Measurements from ENCODE around the gene C1orf74.

Gene C1orf74

DNA sequence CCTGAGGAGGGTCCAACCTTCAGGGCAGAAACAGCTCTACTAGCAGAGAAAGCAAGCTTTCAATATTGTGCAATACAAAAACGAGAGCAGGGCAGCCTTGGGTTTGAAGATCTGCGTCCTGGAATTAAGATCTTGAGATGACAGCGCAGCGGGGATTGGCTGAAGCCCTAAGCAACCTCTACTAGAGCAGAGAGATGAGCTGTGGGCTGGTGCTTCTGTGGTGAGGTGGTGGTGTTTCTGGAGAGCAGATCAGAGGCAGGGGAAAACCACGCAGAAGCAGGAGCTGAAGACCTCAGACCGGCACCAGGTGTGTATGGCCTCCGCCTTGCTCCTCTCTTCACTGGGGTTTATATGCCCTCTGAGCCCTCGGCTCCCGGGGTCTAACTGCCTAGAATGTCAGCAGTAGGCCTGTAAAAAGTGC, 16.0 kb downstream of the C1orf74 start:
- no peak overlapping the region for H3K4me3 Mint-ChIP-seq
- no peak overlapping the region for H3K27ac Mint-ChIP-seq
- ATAC-seq, result peak; percentile 91
- no peaks in the 10 kb centered on the region for H3K36me3 Mint-ChIP-seq
- peak; percentile 53 to 88 for DNase-seq (ENCODE audit: low spot score in 2 of 2)
- peaks cover 30% of the 10 kb centered on the region for H3K4me1 Mint-ChIP-seq
- no peaks in the 10 kb centered on the region for H3K9me3 Mint-ChIP-seq

DNA sequence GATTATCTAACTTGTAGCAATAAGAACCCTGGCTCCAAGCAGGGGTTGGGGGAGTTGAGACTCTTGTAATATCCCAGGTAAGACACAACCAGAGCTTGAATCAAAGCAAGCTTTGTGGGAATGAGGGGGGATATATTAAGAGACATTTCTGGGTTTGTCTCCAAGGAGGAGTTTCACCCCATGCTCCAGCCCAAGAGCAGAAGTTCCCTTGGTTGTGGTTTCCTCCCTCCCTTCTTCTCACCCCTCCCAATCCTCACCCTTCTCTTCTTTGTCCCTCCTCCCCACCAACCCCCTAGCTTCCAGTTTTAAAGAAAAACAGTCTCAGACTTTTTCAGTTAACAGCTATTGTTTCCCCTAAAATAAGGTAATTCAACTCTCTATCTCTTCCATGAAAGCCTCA, 16.7 kb downstream of the C1orf74 start:
- Mint-ChIP-seq H3K9me3 (no peaks in the 10 kb centered on the region), H3K4me3 (no peak overlapping the region), H3K4me1 (peaks cover 37% of the 10 kb centered on the region), H3K36me3 (no peaks in the 10 kb centered on the region), H3K27ac (no peak overlapping the region)
- ATAC-seq (no peak), DNase-seq (ENCODE audit: low spot score in 2 of 2) (no peak)

DNA sequence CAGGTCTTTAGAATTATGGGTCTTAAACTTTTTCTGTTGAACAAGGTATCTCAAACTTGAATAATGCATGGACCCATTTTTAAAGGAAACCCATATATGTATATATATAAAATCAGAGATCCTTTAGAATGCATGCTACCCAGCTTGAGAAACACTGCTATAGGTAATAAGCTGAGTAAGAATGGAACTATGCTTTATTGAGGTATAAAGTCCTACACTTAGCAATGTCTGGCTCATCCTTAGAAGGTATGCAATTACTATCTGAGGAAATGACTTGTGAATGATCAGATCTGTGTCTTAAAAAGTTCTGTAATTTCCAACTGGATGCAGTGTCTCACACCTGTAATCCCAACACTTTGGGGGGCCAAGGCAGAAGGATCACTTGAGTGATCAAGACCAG, 17.3 kb downstream of the C1orf74 start:
- ATAC-seq, result peak; percentile 47
- Mint-ChIP-seq H3K9me3 (no peaks in the 10 kb centered on the region), H3K36me3 (no peaks in the 10 kb centered on the region), H3K27ac (no peak overlapping the region), H3K4me1 (peaks cover 43% of the 10 kb centered on the region), H3K4me3 (no peak overlapping the region)
- no peak for DNase-seq (ENCODE audit: low spot score in 2 of 2)

DNA sequence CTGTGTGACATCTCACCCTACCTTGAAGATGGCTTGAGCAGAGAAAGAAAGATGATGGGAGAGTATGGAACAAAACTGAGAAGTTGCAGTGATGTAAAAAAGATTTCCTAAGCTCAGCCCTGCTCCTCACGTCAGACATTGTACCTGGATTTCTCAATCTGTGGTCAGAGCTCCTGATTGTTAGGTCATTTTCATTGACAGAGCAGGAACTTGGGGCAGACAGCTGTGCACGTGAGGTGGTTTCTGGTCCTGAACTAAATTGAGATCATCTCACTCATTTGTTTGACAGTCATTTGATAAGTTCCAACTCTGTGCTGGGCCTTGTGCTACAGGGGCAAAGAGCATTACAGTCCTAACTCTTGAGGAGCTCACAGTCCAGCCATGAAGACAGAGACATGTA, 18.3 kb downstream of the C1orf74 start:
- Mint-ChIP-seq H3K36me3 (no peaks in the 10 kb centered on the region), H3K4me3 (no peak overlapping the region)

DNA sequence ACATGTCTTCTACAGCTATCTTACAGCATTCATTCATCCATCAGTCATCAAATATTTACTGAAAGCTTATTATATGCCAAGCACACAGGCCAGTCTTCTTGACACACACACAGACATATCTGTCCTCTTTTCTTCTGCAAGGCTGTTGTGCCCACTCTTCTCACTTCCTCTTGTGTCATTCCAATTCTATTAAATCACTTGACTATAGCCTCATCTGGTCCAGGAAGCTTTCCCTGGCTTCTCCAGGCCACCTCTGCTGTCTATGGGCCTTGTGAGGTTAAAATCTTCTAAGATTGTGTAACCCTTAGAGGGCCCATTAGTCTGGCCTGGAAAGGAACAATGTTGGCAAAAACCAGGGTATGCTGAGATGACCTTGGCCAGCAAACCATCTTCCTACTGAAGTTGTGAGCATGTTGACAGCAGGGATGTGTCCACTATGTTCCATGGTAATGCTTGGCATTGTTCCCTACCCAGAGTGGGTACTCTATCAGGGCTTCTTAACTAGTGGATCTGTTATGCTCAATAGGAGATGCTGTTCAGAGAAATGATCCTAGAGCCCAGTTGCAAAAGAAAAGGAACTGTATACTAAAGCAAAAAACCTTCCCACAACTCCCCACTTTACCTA, 23.2 kb downstream of the C1orf74 start:
- H3K4me1 Mint-ChIP-seq, result peaks cover 85% of the 10 kb centered on the region
- DNase-seq (ENCODE audit: low spot score in 2 of 2) (no peak), ATAC-seq (no peak)
- H3K4me3 Mint-ChIP-seq, result peak overlapping the region; percentile 86
- peak overlapping the region; percentile 93 for H3K27ac Mint-ChIP-seq
- no peaks in the 10 kb centered on the region for H3K9me3 Mint-ChIP-seq
- H3K36me3 Mint-ChIP-seq, result no peaks in the 10 kb centered on the region

More for the DNA sequence above, 18.3 kb downstream of the C1orf74 start:
- Mint-ChIP-seq H3K27ac (peak overlapping the region; percentile 66), H3K4me1 (peaks cover 53% of the 10 kb centered on the region), H3K9me3 (no peaks in the 10 kb centered on the region)
- ATAC-seq, result no peak
- DNase-seq (ENCODE audit: low spot score in 2 of 2), result no peak

DNA sequence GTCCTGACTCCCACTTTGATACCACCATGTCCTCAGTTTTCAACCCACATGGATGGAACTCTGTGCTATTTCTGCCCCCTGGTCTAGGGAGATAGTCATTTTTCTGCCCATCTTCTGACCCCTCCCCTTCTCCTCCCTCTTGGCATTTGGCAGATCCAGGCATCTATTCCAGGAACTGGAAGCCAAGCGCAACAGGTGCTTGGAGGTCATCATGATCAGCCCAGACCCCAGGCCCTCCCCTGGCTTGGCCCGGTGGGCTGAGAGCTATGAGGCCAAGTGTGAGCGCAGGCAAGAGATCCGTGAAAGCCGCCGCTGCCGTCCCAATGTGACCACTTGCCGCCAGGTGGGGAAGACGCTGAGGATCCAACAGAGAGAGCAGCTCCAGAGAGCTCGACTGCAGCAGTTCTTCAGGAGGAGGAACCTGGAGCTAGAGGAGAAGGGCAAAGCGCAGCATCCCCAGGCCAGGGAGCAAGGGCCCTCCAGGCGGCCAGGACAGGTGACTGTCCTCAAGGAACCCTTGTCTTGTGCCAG, 24.5 kb downstream of the C1orf74 start:
- no peak for ATAC-seq
- H3K9me3 Mint-ChIP-seq, result no peaks in the 10 kb centered on the region
- peaks cover 88% of the 10 kb centered on the region for H3K4me1 Mint-ChIP-seq
- H3K27ac Mint-ChIP-seq, result peak overlapping the region; percentile 93
- H3K4me3 Mint-ChIP-seq, result peak overlapping the region; percentile 86
- DNase-seq (ENCODE audit: low spot score in 2 of 2), result no peak
- no peaks in the 10 kb centered on the region for H3K36me3 Mint-ChIP-seq

DNA sequence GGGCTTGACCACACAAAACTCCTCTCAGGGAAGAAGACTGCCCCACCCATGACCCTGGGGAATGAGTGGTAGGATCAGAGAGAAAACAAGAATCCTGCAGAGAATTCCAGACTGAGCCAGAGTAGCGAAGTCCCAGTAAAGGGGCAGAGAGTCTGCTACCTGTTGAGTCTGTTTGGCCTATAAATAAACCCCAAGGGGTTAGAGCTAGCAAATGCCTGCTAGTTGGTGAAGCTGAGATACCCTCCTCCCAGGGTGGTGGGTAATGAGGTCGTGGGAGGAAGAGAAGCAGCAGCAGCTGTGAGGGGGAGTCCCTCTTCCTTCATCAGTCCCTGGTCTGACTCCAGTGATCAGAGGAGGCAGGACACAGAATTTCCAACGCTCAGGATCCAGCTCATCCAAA, 26.0 kb downstream of the C1orf74 start:
- ATAC-seq (no peak), DNase-seq (ENCODE audit: low spot score in 2 of 2) (no peak)
- peak overlapping the region; percentile 93 for H3K27ac Mint-ChIP-seq
- H3K9me3 Mint-ChIP-seq, result no peaks in the 10 kb centered on the region
- H3K36me3 Mint-ChIP-seq, result no peaks in the 10 kb centered on the region
- peak overlapping the region; percentile 86 for H3K4me3 Mint-ChIP-seq
- peaks cover 89% of the 10 kb centered on the region for H3K4me1 Mint-ChIP-seq

DNA sequence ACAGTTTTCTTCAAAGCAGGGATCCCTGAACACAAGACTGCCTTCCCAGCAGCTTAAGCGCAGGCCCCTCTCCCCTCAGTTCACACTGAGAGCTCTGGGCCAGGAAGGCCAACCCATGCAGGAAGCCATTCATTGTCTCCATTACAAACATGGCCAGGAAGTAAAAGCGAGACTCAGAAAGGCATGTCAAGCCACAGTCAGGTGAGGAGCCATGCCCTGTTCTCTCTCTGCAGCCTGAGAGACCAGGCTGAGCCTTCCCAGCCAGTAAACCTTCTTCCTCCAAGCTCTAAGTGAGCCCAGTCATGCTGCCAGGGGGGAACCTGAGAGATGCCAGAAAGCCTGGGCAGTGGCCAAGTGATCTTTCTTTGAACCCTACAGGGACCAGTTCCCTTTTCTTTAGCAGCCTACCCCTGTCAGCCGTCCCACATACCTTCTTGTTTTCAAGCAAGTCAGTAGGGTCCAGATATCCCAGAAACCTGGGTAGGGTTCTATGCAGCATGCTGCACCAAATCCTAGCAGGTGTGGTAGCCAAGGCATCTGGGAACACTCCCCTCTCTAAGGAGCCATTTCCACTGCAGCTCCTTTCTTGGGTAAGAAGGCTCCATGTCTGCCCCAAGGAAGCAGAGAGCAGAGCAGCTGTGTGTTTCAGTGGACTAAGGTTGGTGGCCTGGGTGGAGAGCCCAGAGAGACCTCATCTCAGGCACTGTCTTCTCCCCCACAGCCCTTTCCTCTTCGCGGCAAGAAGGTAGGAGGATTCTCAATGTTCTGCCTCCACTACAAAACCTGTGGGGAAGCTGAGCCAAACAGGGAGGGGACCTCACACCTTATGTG, 27.5 kb downstream of the C1orf74 start:
- H3K4me1 Mint-ChIP-seq, result peaks cover 88% of the 10 kb centered on the region
- H3K36me3 Mint-ChIP-seq, result peaks cover 6% of the 10 kb centered on the region
- ATAC-seq (peak; percentile 37), DNase-seq (ENCODE audit: low spot score in 2 of 2) (peak; percentile 11 to 70)
- H3K9me3 Mint-ChIP-seq, result no peaks in the 10 kb centered on the region
- peak overlapping the region; percentile 93 for H3K27ac Mint-ChIP-seq
- H3K4me3 Mint-ChIP-seq, result peak overlapping the region; percentile 86

DNA sequence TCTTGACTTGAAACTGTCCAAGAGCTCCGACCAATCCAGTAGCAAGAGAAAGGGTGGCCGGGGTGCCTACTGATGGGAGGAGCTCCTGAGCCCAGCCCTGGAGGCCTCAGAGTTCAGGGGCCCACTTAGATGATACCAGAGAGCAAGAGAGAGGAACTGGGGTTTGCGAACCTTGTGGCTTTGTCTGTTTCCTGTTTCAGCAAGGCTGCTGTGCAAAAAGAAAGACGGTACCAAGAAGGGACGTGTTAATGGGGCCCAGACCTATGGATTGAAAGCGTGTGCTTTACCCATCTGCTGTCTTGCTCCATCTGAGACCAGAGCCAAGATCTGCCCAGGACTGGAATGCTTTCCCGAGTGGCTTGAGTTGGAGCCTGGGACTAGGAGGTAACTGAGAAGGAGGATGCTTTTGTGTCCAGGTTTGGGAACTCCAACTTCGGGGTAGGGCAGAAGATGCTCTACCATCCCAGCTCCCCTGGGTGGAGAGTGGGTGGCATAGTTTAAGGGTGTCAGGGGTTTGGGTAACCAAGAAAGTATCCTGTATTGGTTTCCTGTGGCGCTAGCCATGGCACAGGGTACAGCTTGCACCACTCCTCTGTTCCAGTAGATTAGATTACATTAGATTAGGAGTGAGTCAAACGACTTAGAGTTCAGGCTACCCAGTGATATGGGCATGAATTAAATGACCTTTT, 28.3 kb downstream of the C1orf74 start, which contains the start of gene TRAF3IP3:
TRAF3IP3 (plus strand) TSS at position 128 of the 689 bp plus-strand sequence. CDS start 3,987 bp downstream, outside the sequence.
- DNase-seq (ENCODE audit: low spot score in 2 of 2) (peak; percentile 54 to 85), ATAC-seq (peak; percentile 85)
- Mint-ChIP-seq H3K9me3 (no peaks in the 10 kb centered on the region), H3K4me1 (peaks cover 88% of the 10 kb centered on the region), H3K4me3 (peak within 1 kb of the TSS; percentile 86), H3K27ac (peak within 1 kb of the TSS; percentile 93), H3K36me3 (peaks cover 6% of the 10 kb centered on the region)

DNA sequence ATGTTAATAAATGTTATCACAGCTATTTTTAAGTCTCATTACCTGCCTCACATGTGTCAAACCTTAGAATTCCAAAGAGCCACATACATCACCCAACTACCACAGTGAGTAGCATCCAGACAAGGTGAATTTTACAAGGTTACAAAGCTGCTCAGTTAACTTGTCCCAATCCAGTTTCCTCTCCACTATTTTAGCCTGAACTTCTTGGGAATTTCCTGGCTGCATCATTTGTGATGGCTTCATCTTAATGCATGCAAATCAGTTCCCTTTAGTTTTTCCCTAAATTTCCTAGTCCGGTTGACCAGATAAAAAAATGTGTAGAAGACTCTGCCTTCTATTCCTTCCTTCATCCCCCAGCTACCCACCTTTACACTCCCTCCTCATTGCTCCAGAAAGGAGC, 29.1 kb downstream of the C1orf74 start:
- H3K36me3 Mint-ChIP-seq, result peaks cover 6% of the 10 kb centered on the region
- peak overlapping the region; percentile 93 for H3K27ac Mint-ChIP-seq
- no peak for ATAC-seq
- no peaks in the 10 kb centered on the region for H3K9me3 Mint-ChIP-seq
- DNase-seq (ENCODE audit: low spot score in 2 of 2), result no peak
- H3K4me3 Mint-ChIP-seq, result peak overlapping the region; percentile 86
- peaks cover 89% of the 10 kb centered on the region for H3K4me1 Mint-ChIP-seq

DNA sequence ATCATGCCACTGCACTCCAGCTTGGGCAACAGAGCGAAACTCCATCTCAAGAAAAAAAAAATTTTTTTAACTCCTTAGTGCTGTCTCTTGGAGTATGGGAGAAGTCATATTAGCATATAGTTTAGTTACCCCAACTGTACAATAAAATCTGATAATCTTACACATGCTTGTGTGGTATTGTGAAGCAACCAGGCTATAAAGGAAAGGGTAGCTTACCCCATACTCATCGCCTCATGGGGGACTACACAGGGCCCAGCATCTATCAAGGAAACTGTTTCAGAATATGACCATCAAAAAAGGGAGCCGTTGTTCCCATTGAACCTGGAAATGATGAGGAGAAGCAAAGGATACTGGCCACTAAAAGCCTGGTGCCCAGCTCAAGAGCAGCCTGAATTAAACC, 31.5 kb downstream of the C1orf74 start:
- peak overlapping the region; percentile 67 for H3K4me3 Mint-ChIP-seq
- H3K9me3 Mint-ChIP-seq, result no peaks in the 10 kb centered on the region
- peak overlapping the region; percentile 94 for H3K27ac Mint-ChIP-seq
- no peak for DNase-seq (ENCODE audit: low spot score in 2 of 2)
- H3K36me3 Mint-ChIP-seq, result peaks cover 12% of the 10 kb centered on the region
- ATAC-seq, result no peak
- H3K4me1 Mint-ChIP-seq, result peaks cover 84% of the 10 kb centered on the region

DNA sequence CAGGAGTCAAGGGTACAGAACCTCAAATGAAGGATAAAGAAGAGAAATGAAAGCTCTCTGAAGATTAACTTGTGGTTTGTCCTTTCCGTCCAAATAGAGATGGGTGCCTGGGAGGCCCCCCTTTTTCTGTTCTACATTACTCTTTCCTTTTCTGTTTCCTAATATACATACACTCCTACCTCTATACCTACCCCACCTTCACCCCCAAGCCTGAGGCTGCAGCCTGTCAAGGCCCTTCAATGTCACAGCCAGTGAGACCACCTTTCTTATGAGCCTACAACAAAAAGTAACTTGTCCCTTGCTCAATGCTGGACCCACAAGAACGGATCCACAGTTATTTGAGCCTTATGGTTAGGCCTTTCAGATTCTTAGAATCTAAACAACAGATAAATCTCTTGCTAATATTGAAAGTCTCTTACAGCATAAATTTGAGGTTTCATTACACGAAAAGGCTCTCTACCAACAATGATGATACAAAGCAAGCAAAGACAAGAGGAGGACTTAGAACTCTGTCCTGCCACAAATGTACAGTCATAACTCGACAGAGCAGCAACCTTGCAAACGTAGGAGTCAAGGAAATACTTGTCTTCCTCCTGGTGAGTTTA, 32.6 kb downstream of the C1orf74 start:
- ATAC-seq, result peak; percentile 76
- Mint-ChIP-seq H3K4me1 (peaks cover 86% of the 10 kb centered on the region), H3K9me3 (no peaks in the 10 kb centered on the region), H3K27ac (peak overlapping the region; percentile 94), H3K36me3 (peaks cover 12% of the 10 kb centered on the region), H3K4me3 (peak overlapping the region; percentile 67)
- peak; percentile 27 to 83 for DNase-seq (ENCODE audit: low spot score in 2 of 2)

DNA sequence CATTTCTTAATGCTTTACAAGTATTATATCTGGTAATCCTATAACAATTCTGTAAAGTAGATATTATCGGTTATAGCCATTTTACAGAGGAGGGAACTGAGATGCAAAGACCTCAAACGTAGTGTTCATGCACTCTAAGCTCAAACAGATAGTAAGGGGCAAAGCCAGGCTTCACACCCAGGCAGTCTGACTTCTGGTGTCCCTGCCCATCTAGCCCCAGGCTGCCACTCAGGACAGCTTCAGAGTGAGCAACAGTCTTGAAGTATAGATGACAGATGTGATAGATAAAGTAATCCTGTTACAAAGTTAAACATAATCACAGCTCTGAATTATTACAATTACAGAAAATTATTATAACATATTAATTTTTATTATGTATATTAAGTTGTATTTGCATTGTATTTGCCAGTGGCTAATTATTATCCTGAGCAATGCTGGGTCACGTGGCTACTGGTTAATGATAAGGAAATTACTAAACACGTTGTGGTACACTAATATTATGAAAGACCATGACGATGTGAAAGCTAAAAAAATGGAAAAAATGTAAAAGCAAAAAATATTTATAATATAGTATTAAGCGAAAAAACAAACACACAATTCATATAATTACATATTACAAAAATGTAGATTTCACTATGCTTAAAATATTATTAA, 34.6 kb downstream of the C1orf74 start:
- Mint-ChIP-seq H3K9me3 (no peaks in the 10 kb centered on the region), H3K36me3 (peaks cover 12% of the 10 kb centered on the region), H3K4me1 (peaks cover 67% of the 10 kb centered on the region), H3K4me3 (peak overlapping the region; percentile 67), H3K27ac (peak overlapping the region; percentile 94)
- ATAC-seq (no peak), DNase-seq (ENCODE audit: low spot score in 2 of 2) (no peak)

DNA sequence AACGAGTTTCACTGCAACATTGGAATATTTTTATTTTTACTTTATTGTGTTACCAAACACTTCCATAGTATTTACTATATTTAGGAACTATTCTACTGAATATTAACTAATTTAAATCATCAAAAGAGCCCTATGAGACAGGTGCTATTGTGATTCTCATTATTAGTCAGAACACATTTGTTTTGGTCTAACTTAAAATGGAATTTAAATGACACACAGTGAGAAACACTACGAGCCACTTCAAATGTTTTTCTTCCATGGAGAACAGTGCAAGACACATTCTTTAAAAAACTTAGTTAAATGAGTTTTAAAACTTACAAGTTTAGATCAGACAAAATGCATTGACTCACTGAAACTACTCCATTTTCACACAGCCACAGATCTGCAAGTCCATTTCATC, 35.2 kb downstream of the C1orf74 start:
- DNase-seq (ENCODE audit: low spot score in 2 of 2), result no peak
- ATAC-seq, result no peak
- Mint-ChIP-seq H3K4me3 (peak overlapping the region; percentile 36), H3K36me3 (peaks cover 12% of the 10 kb centered on the region), H3K9me3 (no peaks in the 10 kb centered on the region), H3K27ac (peak overlapping the region; percentile 94), H3K4me1 (peaks cover 63% of the 10 kb centered on the region)
